Panc1 (cell line): ENCODE data around the gene HYLS1. TPM values are rescaled to one million over a fixed set of nuclear protein-coding genes. Genes with fewer than 3 reads are reported as not detected.

Source experiments
- ATAC-seq: fragments of 200-7000 bp; cut with Tn5 transposase; 2 replicates; pipeline ENCODE4 v1.9.1; 2020; ENCODE audit warnings: mild to moderate bottlenecking, moderate library complexity
- BruUV-seq: library from RNA; stranded (reverse); fragments of 400-500 nt; replicated peaks from 2 replicates; lab custom pipeline; 2021; lab: Mats Ljungman, UMichigan
- CTCF ChIA-PET: fragments of 300-600 bp; sonication (Branson Sonifier 250); formaldehyde crosslinking; loops from one replicate; lab custom pipeline; 2022; ENCODE audit warnings: antibody characterized with exemption; lab: Charles Lee
- POLR2A ChIA-PET: fragments of 300-600 bp; sonication (Branson Sonifier 250); formaldehyde crosslinking; loops from one replicate; lab custom pipeline; 2022; ENCODE audit warnings: antibody characterized with exemption; lab: Charles Lee
- DNase-seq: peaks from one replicate; pipeline ENCODE4 v3.0.0-alpha.2; 2010; ENCODE audit warnings: low read depth, low spot score
- H3K27ac ChIP-seq: 2 replicates; pipeline ENCODE4 v1.5.1; 2011; ENCODE audit warnings: mild to moderate bottlenecking, low read length, inconsistent platforms
- H3K27me3 ChIP-seq: fragments of 200-500 bp; sonication (Bioruptor generic); 2 replicates; pipeline ENCODE4 v1.6.0; 2014; ENCODE audit warnings: low read length, inconsistent platforms; ENCODE audit not compliant: control insufficient read depth, insufficient read depth
- H3K36me3 ChIP-seq: fragments of 200-500 bp; sonication (Bioruptor generic); 2 replicates; pipeline ENCODE4 v1.5.1; 2014; ENCODE audit warnings: inconsistent platforms, mild to moderate bottlenecking, low read length, moderate library complexity; ENCODE audit not compliant: control insufficient read depth, insufficient read depth
- H3K4me1 ChIP-seq: 2 replicates; pipeline ENCODE4 v1.5.1; 2011; ENCODE audit warnings: inconsistent platforms, mild to moderate bottlenecking, low read length, moderate library complexity; ENCODE audit not compliant: control insufficient read depth, insufficient read depth
- H3K4me3 ChIP-seq, 2 experiments: 2 replicates each; pipeline ENCODE4 v1.5.1; 2011 to 2012; ENCODE audit warnings: low read depth in 2 of 2, low read length in 2 of 2, mild to moderate bottlenecking in 2 of 2, inconsistent platforms in 1 of 2, moderate library complexity in 1 of 2
- H3K9me3 ChIP-seq: fragments of 200-500 bp; sonication (Bioruptor generic); 2 replicates; pipeline ENCODE4 v1.5.1; 2014; ENCODE audit warnings: low read depth, mild to moderate bottlenecking, inconsistent platforms, low read length, moderate library complexity; ENCODE audit not compliant: control insufficient read depth, insufficient read depth
- POLR2AphosphoS5 ChIP-seq: IDR thresholded peaks from 2 replicates; pipeline ENCODE4 v1.6.1; 2012; ENCODE audit warnings: mild to moderate bottlenecking, low read depth, low read length, moderate library complexity
- SIN3A ChIP-seq: IDR thresholded peaks from 2 replicates; pipeline ENCODE4 v1.6.1; 2012; ENCODE audit warnings: low read depth, mild to moderate bottlenecking, low read length, moderate library complexity, borderline replicate concordance; ENCODE audit not compliant: insufficient read depth
- TCF7L2 ChIP-seq: IDR thresholded peaks from 2 replicates; pipeline ENCODE4 v1.6.1; 2011; ENCODE audit warnings: mild to moderate bottlenecking, low read depth, low read length, inconsistent platforms
- in situ Hi-C: cut with HindIII; loops from 2 replicates; pipeline ENCODE4 v1.10.0; 2016; ENCODE audit warnings: low sequenced_read_pairs, low pct_unique_long_range_greater_than_20kb
- intact Hi-C: fragments of 100-400 bp; cut with micrococcal nuclease; formaldehyde crosslinking; loops from one replicate; pipeline ENCODE4 v1.10.0; 2022; ENCODE audit not compliant: unreplicated experiment
- total RNA-seq: library from RNA; stranded (reverse); gene quantifications from one replicate; pipeline ENCODE4 v1.2.1, GENCODE V29; 2021; ENCODE audit not compliant: unreplicated experiment
- TF ChIP-seq, protein P1 (sequence below): fragments of 450-650 bp; IDR thresholded peaks from 2 replicates; pipeline ENCODE4 v1.5.1; 2017; ENCODE audit warnings: mild to moderate bottlenecking
- TF ChIP-seq, protein P2 (sequence below), 2 experiments: IDR thresholded peaks; 2 replicates each; pipeline ENCODE4 v1.6.1; 2011 to 2012; ENCODE audit warnings: low read depth in 2 of 2, control low read depth in 1 of 2, low read length in 1 of 2, mild to moderate bottlenecking in 1 of 2, moderate library complexity in 1 of 2; ENCODE audit not compliant: insufficient read depth in 1 of 2

HYLS1 gene
- total RNA-seq, 1 experiment from 2014 or later, result 32.2 TPM

DNA sequence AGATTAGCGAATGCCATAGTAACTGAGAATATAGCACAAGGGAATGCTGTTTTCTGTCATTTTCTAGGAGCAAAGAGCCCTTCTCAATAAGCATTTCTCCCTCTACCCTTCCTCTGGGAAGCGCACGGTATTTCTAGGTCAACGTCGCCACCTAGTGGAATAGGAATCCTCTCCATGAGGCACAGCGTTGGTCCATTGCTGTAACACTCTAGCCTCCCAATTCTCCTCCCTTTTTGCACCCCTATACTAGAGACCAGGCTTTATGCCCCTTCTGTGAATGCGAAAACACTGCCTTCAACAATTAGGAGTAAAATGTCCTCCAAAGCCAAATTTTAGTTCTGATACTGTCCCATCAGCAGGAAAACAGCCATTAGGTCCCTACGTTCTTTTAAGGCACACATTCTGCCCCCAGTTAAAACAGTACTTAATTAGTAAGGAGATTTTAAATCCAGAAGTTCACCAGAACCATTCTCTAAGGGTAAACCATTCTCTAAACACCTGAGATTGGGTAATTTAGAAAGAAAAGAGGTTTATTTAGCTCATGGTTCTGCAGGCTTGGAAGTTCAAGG lies 12.8 kb upstream of the HYLS1 start:
- Histone ChIP-seq H3K27me3 (no peaks in the 10 kb centered on the region), H3K27ac (no peak overlapping the region), H3K9me3 (peaks cover 15% of the 10 kb centered on the region; the same call in 1 of the 2 replicates), H3K36me3 (no peaks in the 10 kb centered on the region), H3K4me3 (no peak overlapping the region), H3K4me1 (no peaks in the 10 kb centered on the region)
- BruUV-seq, result no TSS peak
- DNase-seq (peak; percentile 51), ATAC-seq (peak; percentile 97)
- in situ Hi-C loops, result no loop called here
- intact Hi-C loops, result loop anchor here (1.0 to 5.0 kb wide), 2 partner anchors 150 to 247 kb away; partner anchors contain the start of gene CHEK1
- TF ChIP-seq, protein P1, sequence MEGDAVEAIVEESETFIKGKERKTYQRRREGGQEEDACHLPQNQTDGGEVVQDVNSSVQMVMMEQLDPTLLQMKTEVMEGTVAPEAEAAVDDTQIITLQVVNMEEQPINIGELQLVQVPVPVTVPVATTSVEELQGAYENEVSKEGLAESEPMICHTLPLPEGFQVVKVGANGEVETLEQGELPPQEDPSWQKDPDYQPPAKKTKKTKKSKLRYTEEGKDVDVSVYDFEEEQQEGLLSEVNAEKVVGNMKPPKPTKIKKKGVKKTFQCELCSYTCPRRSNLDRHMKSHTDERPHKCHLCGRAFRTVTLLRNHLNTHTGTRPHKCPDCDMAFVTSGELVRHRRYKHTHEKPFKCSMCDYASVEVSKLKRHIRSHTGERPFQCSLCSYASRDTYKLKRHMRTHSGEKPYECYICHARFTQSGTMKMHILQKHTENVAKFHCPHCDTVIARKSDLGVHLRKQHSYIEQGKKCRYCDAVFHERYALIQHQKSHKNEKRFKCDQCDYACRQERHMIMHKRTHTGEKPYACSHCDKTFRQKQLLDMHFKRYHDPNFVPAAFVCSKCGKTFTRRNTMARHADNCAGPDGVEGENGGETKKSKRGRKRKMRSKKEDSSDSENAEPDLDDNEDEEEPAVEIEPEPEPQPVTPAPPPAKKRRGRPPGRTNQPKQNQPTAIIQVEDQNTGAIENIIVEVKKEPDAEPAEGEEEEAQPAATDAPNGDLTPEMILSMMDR, result peak; percentile 86
- no peak for TF ChIP-seq SIN3A
- ChIA-PET CTCF (no interaction called here), POLR2A (no interaction called here)

DNA sequence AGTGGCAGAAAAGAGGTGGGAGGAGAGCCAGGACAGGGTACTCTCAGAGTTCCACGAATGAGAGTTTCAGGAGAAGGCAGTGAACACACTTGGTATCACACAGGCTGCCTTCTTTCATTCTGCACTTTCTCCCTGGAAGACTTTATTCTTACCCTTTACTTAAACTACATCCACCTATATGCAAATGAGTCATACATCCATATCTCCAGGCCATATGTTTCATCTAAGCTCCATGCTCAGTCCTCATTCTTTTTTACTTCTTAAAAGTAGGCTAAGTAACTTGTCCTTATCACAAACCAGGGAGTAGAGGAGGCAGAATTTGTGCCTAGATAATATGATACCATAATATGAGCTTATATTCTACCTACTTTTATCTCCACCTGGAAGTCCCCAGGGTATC lies 6.2 kb upstream of the HYLS1 start:
- TF ChIP-seq, protein P1, result no peak
- TF ChIP-seq, protein P2, sequence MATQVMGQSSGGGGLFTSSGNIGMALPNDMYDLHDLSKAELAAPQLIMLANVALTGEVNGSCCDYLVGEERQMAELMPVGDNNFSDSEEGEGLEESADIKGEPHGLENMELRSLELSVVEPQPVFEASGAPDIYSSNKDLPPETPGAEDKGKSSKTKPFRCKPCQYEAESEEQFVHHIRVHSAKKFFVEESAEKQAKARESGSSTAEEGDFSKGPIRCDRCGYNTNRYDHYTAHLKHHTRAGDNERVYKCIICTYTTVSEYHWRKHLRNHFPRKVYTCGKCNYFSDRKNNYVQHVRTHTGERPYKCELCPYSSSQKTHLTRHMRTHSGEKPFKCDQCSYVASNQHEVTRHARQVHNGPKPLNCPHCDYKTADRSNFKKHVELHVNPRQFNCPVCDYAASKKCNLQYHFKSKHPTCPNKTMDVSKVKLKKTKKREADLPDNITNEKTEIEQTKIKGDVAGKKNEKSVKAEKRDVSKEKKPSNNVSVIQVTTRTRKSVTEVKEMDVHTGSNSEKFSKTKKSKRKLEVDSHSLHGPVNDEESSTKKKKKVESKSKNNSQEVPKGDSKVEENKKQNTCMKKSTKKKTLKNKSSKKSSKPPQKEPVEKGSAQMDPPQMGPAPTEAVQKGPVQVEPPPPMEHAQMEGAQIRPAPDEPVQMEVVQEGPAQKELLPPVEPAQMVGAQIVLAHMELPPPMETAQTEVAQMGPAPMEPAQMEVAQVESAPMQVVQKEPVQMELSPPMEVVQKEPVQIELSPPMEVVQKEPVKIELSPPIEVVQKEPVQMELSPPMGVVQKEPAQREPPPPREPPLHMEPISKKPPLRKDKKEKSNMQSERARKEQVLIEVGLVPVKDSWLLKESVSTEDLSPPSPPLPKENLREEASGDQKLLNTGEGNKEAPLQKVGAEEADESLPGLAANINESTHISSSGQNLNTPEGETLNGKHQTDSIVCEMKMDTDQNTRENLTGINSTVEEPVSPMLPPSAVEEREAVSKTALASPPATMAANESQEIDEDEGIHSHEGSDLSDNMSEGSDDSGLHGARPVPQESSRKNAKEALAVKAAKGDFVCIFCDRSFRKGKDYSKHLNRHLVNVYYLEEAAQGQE (IDR thresholded peaks at IDR 0.05; ENCODE audit: insufficient read depth in 1 of 2, low read depth in 2 of 2, low read length in 1 of 2), result no peak
- no peak for TF ChIP-seq POLR2AphosphoS5
- TF ChIP-seq SIN3A, result no peak
- TF ChIP-seq TCF7L2, result no peak
- intact Hi-C loops, result no loop called here
- Histone ChIP-seq H3K9me3 (no peaks in the 10 kb centered on the region), H3K27me3 (no peaks in the 10 kb centered on the region), H3K27ac (no peak overlapping the region), H3K4me1 (no peaks in the 10 kb centered on the region; the same call in 1 of the 2 replicates), H3K4me3 (no peak overlapping the region), H3K36me3 (no peaks in the 10 kb centered on the region)
- no peak for DNase-seq
- BruUV-seq, result no TSS peak
- ChIA-PET CTCF (interaction anchor here (0.7 kb wide), 1 partner anchor 256 kb away, joined by 4 read pairs; no protein-coding TSS in a partner anchor), POLR2A (interaction anchor here (0.6 to 1.0 kb wide), 2 partner anchors 178 to 279 kb away, joined by 3 to 4 read pairs; no protein-coding TSS in a partner anchor)
- in situ Hi-C loops, result no loop called here
- no peak for ATAC-seq
